HG03280 (cell line): ENCODE data around the gene ALDH1A3.

Experiments
- ATAC-seq: cut with Tn5 transposase; IDR thresholded peaks from one replicate; pipeline ENCODE4 v1.9.1; 2021; ENCODE audit warnings: mild to moderate bottlenecking, moderate library complexity; ENCODE audit not compliant: unreplicated experiment

Gene ALDH1A3

GRCh38 chr15:100944986-100945385, 65.4 kb downstream of the ALDH1A3 start:
- ATAC-seq: no peak

GRCh38 chr15:100947760-100948429, 68.3 kb downstream of the ALDH1A3 start:
- ATAC-seq: no peak

GRCh38 chr15:100948430-100948762, 68.8 kb downstream of the ALDH1A3 start:
- no peak for ATAC-seq

GRCh38 chr15:100949691-100950090, 70.1 kb downstream of the ALDH1A3 start:
- no peak for ATAC-seq

GRCh38 chr15:100951965-100952364, 72.3 kb downstream of the ALDH1A3 start:
- ATAC-seq: no peak

GRCh38 chr15:100952566-100952965, 72.9 kb downstream of the ALDH1A3 start:
- no peak for ATAC-seq

GRCh38 chr15:100958326-100959065, 78.9 kb downstream of the ALDH1A3 start:
- ATAC-seq: no peak

- ATAC-seq: no peak
These were observed 79.7 kb downstream of the ALDH1A3 start for GRCh38 chr15:100959066-100960050.
